ENCODE data around the gene GNB2. TPM values are rescaled to one million over a fixed set of nuclear protein-coding genes. Genes with fewer than 3 reads are reported as not detected.
A peak's percentile ranks its signal among the peaks of the same experiment; 100 is the strongest.

GNB2 gene
- polyA plus RNA-seq, 2 of the 4 experiments (the other 2 are of a cell fraction), result 50.8 to 163 TPM

DNA sequence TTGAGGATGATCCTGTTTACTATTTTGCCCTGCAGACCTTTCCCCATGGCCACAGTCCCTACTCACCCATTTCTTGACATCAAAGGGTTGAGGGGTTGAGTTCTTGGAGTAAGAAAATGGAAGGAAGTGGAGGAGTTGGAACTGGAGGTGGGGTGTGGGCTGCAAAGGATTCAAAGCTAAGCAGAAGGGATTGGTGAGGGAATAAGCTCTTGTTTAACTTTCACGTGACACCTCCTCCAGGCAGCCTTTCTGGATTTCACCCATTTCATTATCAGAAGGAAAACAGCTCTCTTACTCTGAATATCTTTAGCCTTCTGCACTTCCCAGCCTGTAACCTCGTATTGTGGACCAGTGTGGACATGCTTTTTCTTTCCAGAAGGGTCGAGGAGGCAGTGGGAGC, 47.5 kb upstream of the GNB2 start:
- POLR2A ChIA-PET, result interaction anchor here (1.0 to 2.2 kb wide), 3 partner anchors 8 to 40 kb away, joined by 3 to 10 read pairs (median 3); partner anchors contain the start of genes FBXO24, LRCH4 and MOSPD3
- no peak for FAIRE-seq

More for the DNA sequence above, 47.5 kb upstream of the GNB2 start:
- Histone ChIP-seq H3K4me1 (0 out of 3 replicates have a peak, but pooled peaks cover 4% of the 10 kb centered on the region), H3K4me2 (peak overlapping the region; percentile 90), H3K27ac (peak overlapping the region; percentile 11 to 89; a peak in 4 of 6 replicates), H3K4me3 (peak overlapping the region; percentile 37), H3K9me3 (no peaks in the 10 kb centered on the region)
- DNase-seq (ENCODE audit: low read depth in 1 of 2, low spot score in 1 of 2) (no peak), ATAC-seq (no peak)
- WGBS (ENCODE audit: missing lambda C conversion rate), result 31% methylated on average over 3 of the region's 3 CpGs
- TF ChIP-seq TFCP2L1 (CRISPR knock-in tag; IDR thresholded peaks at IDR 0.05), result no peak
- no peak for TF ChIP-seq POLR2AphosphoS2 (conservative IDR thresholded peaks at IDR 0.05; ENCODE audit: low read length)
- no peak for TF ChIP-seq KDM5A (IDR thresholded peaks at IDR 0.05)
- peak; percentile 99 for TF ChIP-seq ZFP36 (IDR thresholded peaks at IDR 0.05; ENCODE audit: borderline replicate concordance, partially characterized antibody)
- TF ChIP-seq RAD21 (conservative IDR thresholded peaks at IDR 0.05 in 1 of 2, IDR thresholded peaks at IDR 0.05 in 1 of 2), result no peak
- TF ChIP-seq KDM1A (IDR thresholded peaks at IDR 0.05; ENCODE audit: low read depth), result peak; percentile 85; the same call in 1 of the 2 replicates
- no peak for TF ChIP-seq ZSCAN20 (CRISPR knock-in tag; IDR thresholded peaks at IDR 0.05)
- no peak for TF ChIP-seq FOSL2 (IDR thresholded peaks at IDR 0.05)
- no peak for TF ChIP-seq FOSL2 (CRISPR knock-in tag; IDR thresholded peaks at IDR 0.05)
- no peak for TF ChIP-seq TP53 (CRISPR knock-in tag; IDR thresholded peaks at IDR 0.05)
- TF ChIP-seq SMC3 (IDR thresholded peaks at IDR 0.05), result no peak
- TF ChIP-seq, protein P1, sequence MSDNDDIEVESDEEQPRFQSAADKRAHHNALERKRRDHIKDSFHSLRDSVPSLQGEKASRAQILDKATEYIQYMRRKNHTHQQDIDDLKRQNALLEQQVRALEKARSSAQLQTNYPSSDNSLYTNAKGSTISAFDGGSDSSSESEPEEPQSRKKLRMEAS (IDR thresholded peaks at IDR 0.05), result no peak
- TF ChIP-seq, protein P2, sequence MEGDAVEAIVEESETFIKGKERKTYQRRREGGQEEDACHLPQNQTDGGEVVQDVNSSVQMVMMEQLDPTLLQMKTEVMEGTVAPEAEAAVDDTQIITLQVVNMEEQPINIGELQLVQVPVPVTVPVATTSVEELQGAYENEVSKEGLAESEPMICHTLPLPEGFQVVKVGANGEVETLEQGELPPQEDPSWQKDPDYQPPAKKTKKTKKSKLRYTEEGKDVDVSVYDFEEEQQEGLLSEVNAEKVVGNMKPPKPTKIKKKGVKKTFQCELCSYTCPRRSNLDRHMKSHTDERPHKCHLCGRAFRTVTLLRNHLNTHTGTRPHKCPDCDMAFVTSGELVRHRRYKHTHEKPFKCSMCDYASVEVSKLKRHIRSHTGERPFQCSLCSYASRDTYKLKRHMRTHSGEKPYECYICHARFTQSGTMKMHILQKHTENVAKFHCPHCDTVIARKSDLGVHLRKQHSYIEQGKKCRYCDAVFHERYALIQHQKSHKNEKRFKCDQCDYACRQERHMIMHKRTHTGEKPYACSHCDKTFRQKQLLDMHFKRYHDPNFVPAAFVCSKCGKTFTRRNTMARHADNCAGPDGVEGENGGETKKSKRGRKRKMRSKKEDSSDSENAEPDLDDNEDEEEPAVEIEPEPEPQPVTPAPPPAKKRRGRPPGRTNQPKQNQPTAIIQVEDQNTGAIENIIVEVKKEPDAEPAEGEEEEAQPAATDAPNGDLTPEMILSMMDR (IDR thresholded peaks at IDR 0.05), result no peak
- no peak for TF ChIP-seq HEYL (CRISPR knock-in tag; IDR thresholded peaks at IDR 0.05)
- TF ChIP-seq, protein P3, sequence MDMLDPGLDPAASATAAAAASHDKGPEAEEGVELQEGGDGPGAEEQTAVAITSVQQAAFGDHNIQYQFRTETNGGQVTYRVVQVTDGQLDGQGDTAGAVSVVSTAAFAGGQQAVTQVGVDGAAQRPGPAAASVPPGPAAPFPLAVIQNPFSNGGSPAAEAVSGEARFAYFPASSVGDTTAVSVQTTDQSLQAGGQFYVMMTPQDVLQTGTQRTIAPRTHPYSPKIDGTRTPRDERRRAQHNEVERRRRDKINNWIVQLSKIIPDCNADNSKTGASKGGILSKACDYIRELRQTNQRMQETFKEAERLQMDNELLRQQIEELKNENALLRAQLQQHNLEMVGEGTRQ (IDR thresholded peaks at IDR 0.05), result no peak
- no peak for TF ChIP-seq SREBF2 (IDR thresholded peaks at IDR 0.05)
- no peak for TF ChIP-seq CBX2 (IDR thresholded peaks at IDR 0.05; ENCODE audit: borderline replicate concordance, low read depth)
- TF ChIP-seq JUN (IDR thresholded peaks at IDR 0.05), result no peak
- TF ChIP-seq CHD2 (IDR thresholded peaks at IDR 0.05; ENCODE audit: low read length, partially characterized antibody), result no peak
- TF ChIP-seq, protein P4, sequence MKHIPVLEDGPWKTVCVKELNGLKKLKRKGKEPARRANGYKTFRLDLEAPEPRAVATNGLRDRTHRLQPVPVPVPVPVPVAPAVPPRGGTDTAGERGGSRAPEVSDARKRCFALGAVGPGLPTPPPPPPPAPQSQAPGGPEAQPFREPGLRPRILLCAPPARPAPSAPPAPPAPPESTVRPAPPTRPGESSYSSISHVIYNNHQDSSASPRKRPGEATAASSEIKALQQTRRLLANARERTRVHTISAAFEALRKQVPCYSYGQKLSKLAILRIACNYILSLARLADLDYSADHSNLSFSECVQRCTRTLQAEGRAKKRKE (CRISPR knock-in tag; IDR thresholded peaks at IDR 0.05; ENCODE audit: low read depth), result no peak
- TF ChIP-seq FOSB (CRISPR knock-in tag; IDR thresholded peaks at IDR 0.05), result no peak
- no peak for TF ChIP-seq RARB (CRISPR knock-in tag; IDR thresholded peaks at IDR 0.05)
- TF ChIP-seq, protein P5, sequence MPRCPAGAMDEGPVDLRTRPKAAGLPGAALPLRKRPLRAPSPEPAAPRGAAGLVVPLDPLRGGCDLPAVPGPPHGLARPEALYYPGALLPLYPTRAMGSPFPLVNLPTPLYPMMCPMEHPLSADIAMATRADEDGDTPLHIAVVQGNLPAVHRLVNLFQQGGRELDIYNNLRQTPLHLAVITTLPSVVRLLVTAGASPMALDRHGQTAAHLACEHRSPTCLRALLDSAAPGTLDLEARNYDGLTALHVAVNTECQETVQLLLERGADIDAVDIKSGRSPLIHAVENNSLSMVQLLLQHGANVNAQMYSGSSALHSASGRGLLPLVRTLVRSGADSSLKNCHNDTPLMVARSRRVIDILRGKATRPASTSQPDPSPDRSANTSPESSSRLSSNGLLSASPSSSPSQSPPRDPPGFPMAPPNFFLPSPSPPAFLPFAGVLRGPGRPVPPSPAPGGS (IDR thresholded peaks at IDR 0.05), result no peak
- TF ChIP-seq BHLHE40 (IDR thresholded peaks at IDR 0.05; ENCODE audit: low read depth, low read length), result no peak
- no peak for TF ChIP-seq POLR2A (IDR thresholded peaks at IDR 0.05; ENCODE audit: low read length)
- no peak for TF ChIP-seq JUNB (IDR thresholded peaks at IDR 0.05)
- TF ChIP-seq CHD4 (IDR thresholded peaks at IDR 0.05; ENCODE audit: borderline replicate concordance), result peak; percentile 67; the same call in 1 of the 2 replicates
- no peak for TF ChIP-seq EP300 (IDR thresholded peaks at IDR 0.05)
- no peak for TF ChIP-seq ZNF302 (CRISPR knock-in tag; IDR thresholded peaks at IDR 0.05)
- 0 out of 2 replicates have a peak, but pooled peaks have one; percentile 40 for TF ChIP-seq HDAC2 (IDR thresholded peaks at IDR 0.05)
- TF ChIP-seq CBX8 (IDR thresholded peaks at IDR 0.05), result no peak
- TF ChIP-seq HOXA7 (CRISPR knock-in tag; IDR thresholded peaks at IDR 0.05), result no peak
- TF ChIP-seq, protein P6, sequence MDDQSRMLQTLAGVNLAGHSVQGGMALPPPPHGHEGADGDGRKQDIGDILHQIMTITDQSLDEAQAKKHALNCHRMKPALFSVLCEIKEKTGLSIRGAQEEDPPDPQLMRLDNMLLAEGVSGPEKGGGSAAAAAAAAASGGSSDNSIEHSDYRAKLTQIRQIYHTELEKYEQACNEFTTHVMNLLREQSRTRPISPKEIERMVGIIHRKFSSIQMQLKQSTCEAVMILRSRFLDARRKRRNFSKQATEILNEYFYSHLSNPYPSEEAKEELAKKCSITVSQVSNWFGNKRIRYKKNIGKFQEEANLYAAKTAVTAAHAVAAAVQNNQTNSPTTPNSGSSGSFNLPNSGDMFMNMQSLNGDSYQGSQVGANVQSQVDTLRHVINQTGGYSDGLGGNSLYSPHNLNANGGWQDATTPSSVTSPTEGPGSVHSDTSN (IDR thresholded peaks at IDR 0.05), result no peak
- CTCF ChIA-PET, result interaction anchor here (0.9 to 7.9 kb wide), 5 partner anchors 8 to 455 kb away, joined by 3 to 69 read pairs (median 3); partner anchors contain the start of gene MOSPD3
